K562 (cell line): ENCODE data around the gene MMP20.

Source experiments
- EWSR1 ChIP-seq: fragments of 450-650 bp; IDR thresholded peaks from 2 replicates; pipeline ENCODE4 v1.6.1; 2018; ENCODE audit warnings: borderline replicate concordance, mild to moderate bottlenecking, low read depth, moderate library complexity; ENCODE audit not compliant: partially characterized antibody
- MXI1 ChIP-seq: IDR thresholded peaks from 2 replicates; pipeline ENCODE4 v1.6.1; 2011; ENCODE audit warnings: low read depth, mild to moderate bottlenecking, improper control_type of control experiment, low read length
- TF ChIP-seq, protein P1 (sequence below): sonication (generic); formaldehyde crosslinking; IDR thresholded peaks from 2 replicates; pipeline ENCODE4 v1.9.0; 2022; ENCODE audit warnings: mild to moderate bottlenecking, missing genetic modification reagents
- TF ChIP-seq, protein P2 (sequence below): IDR thresholded peaks from 2 replicates; pipeline ENCODE4 v1.6.1; 2012; ENCODE audit warnings: low read depth, low read length, improper control_type of control experiment, borderline replicate concordance

DNA sequence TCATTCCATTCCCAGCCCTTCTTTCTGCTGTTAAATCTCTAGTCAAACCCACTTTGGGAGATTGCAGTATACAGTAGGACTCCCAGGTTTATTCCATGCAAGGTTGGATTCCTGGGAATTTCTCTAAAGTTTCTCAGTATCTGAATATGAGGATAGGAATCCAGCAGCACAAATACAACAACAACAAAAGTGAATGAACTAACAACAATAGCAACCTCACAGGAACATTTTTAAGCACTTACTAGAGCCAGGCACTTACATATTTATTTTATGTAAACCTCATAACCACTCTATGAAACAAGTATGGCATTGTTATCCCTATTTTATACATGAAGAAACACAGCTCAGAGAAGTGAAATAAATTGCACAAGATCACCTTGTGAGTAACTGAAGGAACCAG is 96.5 kb downstream of the MMP20 start:
- no peak for TF ChIP-seq MXI1
- TF ChIP-seq, protein P1, sequence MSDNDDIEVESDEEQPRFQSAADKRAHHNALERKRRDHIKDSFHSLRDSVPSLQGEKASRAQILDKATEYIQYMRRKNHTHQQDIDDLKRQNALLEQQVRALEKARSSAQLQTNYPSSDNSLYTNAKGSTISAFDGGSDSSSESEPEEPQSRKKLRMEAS = no peak
- TF ChIP-seq, protein P2, sequence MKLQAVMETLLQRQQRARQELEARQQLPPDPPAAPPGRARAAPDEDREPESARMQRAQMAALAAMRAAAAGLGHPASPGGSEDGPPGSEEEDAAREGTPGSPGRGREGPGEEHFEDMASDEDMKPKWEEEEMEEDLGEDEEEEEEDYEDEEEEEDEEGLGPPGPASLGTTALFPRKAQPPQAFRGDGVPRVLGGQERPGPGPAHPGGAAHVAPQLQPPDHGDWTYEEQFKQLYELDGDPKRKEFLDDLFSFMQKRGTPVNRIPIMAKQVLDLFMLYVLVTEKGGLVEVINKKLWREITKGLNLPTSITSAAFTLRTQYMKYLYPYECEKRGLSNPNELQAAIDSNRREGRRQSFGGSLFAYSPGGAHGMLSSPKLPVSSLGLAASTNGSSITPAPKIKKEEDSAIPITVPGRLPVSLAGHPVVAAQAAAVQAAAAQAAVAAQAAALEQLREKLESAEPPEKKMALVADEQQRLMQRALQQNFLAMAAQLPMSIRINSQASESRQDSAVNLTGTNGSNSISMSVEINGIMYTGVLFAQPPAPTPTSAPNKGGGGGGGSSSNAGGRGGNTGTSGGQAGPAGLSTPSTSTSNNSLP = no peak
- no peak for TF ChIP-seq EWSR1
